SJSA1 (cell line): ENCODE measurements around the gene PFDN4. TPM values are rescaled to one million over a fixed set of nuclear protein-coding genes. Genes with fewer than 3 reads are reported as not detected.
"Not testable (repeated sequence)": the region's sequence is repeated elsewhere in the genome, so short reads cannot be mapped to it uniquely, and the experiment has no call there.

Source experiments
- DNase-seq, 2 experiments: peaks; one replicate each; pipeline ENCODE4 v3.0.0-alpha.2; 2015 to 2020; ENCODE audit warnings: low spot score in 2 of 2, low read depth in 1 of 2
- H3K27ac ChIP-seq: fragments of 250-450 bp; sonication (Bioruptor Pico); 2 replicates; pipeline ENCODE4 v1.5.1; 2020; ENCODE audit warnings: mild to moderate bottlenecking, moderate library complexity
- H3K27me3 ChIP-seq: fragments of 250-450 bp; sonication (Bioruptor Pico); replicated peaks from 2 replicates; pipeline ENCODE4 v1.5.1; 2020; ENCODE audit warnings: mild to moderate bottlenecking, moderate library complexity
- H3K36me3 ChIP-seq: fragments of 250-450 bp; sonication (Bioruptor Pico); 2 replicates; pipeline ENCODE4 v1.5.1; 2020; ENCODE audit warnings: mild to moderate bottlenecking
- H3K4me1 ChIP-seq: fragments of 250-450 bp; sonication (Bioruptor Pico); replicated peaks from 2 replicates; pipeline ENCODE4 v1.6.1; 2021; ENCODE audit warnings: mild to moderate bottlenecking
- H3K4me3 ChIP-seq: fragments of 250-450 bp; sonication (Bioruptor Pico); 2 replicates; pipeline ENCODE4 v1.5.1; 2020; ENCODE audit warnings: mild to moderate bottlenecking
- H3K9me3 ChIP-seq: fragments of 250-450 bp; sonication (Bioruptor Pico); replicated peaks from 2 replicates; pipeline ENCODE4 v1.5.1; 2020; ENCODE audit warnings: mild to moderate bottlenecking
- total RNA-seq: library from RNA; depleted of rRNA; stranded (reverse); fragments of >200 nt; shearing (Covaris generic); gene quantifications from 2 replicates; pipeline ENCODE4 v1.2.3, GENCODE V29; 2014

The PFDN4 gene
- total RNA-seq, 1 experiment from 2014 or later: 135 TPM

- DNase-seq: no peak
- Histone ChIP-seq H3K4me3 (no peak overlapping the region), H3K4me1 (no peaks in the 10 kb centered on the region), H3K36me3 (no peaks in the 10 kb centered on the region), H3K9me3 (no peaks in the 10 kb centered on the region), H3K27ac (no peak overlapping the region), H3K27me3 (no peaks in the 10 kb centered on the region)
These were observed 27.1 kb downstream of the PFDN4 start for GRCh38 chr20:54234991-54235390.

GRCh38 chr20:54237116-54237943 lies 29.4 kb downstream of the PFDN4 start:
- H3K27me3 ChIP-seq: no peaks in the 10 kb centered on the region
- no peak overlapping the region for H3K4me3 ChIP-seq
- H3K4me1 ChIP-seq: no peaks in the 10 kb centered on the region
- H3K27ac ChIP-seq: no peak overlapping the region
- H3K36me3 ChIP-seq: no peaks in the 10 kb centered on the region
- no peaks in the 10 kb centered on the region for H3K9me3 ChIP-seq
- DNase-seq: no peak

GRCh38 chr20:54244113-54244512 lies 36.2 kb downstream of the PFDN4 start:
- no peak overlapping the region for H3K4me3 ChIP-seq
- DNase-seq: no peak
- no peaks in the 10 kb centered on the region for H3K9me3 ChIP-seq
- no peaks in the 10 kb centered on the region for H3K36me3 ChIP-seq
- no peak overlapping the region for H3K27ac ChIP-seq
- H3K27me3 ChIP-seq: 0 out of 2 replicates have a peak, but pooled peaks cover 2% of the 10 kb centered on the region
- peaks cover 6% of the 10 kb centered on the region; the same call in 1 of the 2 replicates for H3K4me1 ChIP-seq

- DNase-seq, H3K27me3 ChIP-seq, H3K4me1 ChIP-seq, H3K27ac ChIP-seq, H3K4me3 ChIP-seq, H3K36me3 ChIP-seq, H3K9me3 ChIP-seq: not testable (repeated sequence)
These were observed 40.8 kb downstream of the PFDN4 start for GRCh38 chr20:54248705-54249104.

- Histone ChIP-seq H3K36me3 (no peaks in the 10 kb centered on the region), H3K27me3 (0 out of 2 replicates have a peak, but pooled peaks cover 2% of the 10 kb centered on the region), H3K9me3 (no peaks in the 10 kb centered on the region), H3K27ac (no peak overlapping the region), H3K4me1 (peaks cover 6% of the 10 kb centered on the region; the same call in 1 of the 2 replicates), H3K4me3 (no peak overlapping the region)
- no peak for DNase-seq
These were observed 42.8 kb downstream of the PFDN4 start for GRCh38 chr20:54250691-54251090.

GRCh38 chr20:54251096-54251495 lies 43.2 kb downstream of the PFDN4 start:
- no peak for DNase-seq
- Histone ChIP-seq H3K27ac (no peak overlapping the region), H3K36me3 (no peaks in the 10 kb centered on the region), H3K9me3 (no peaks in the 10 kb centered on the region), H3K4me1 (peaks cover 6% of the 10 kb centered on the region; the same call in 1 of the 2 replicates), H3K27me3 (0 out of 2 replicates have a peak, but pooled peaks cover 2% of the 10 kb centered on the region), H3K4me3 (no peak overlapping the region)

GRCh38 chr20:54254596-54254995 lies 46.7 kb downstream of the PFDN4 start:
- Histone ChIP-seq H3K36me3 (no peaks in the 10 kb centered on the region), H3K4me3 (no peak overlapping the region), H3K4me1 (no peaks in the 10 kb centered on the region), H3K27ac (no peak overlapping the region), H3K9me3 (no peaks in the 10 kb centered on the region), H3K27me3 (no peaks in the 10 kb centered on the region)
- DNase-seq: no peak

- H3K27ac ChIP-seq: no peak overlapping the region
- no peak for DNase-seq
- H3K27me3 ChIP-seq: no peaks in the 10 kb centered on the region
- no peaks in the 10 kb centered on the region for H3K36me3 ChIP-seq
- H3K4me3 ChIP-seq: no peak overlapping the region
- H3K9me3 ChIP-seq: no peaks in the 10 kb centered on the region
- no peaks in the 10 kb centered on the region for H3K4me1 ChIP-seq
These were observed 47.3 kb downstream of the PFDN4 start for GRCh38 chr20:54255157-54255556.

GRCh38 chr20:54256202-54256601 lies 48.3 kb downstream of the PFDN4 start:
- Histone ChIP-seq H3K27ac (no peak overlapping the region), H3K4me3 (no peak overlapping the region), H3K4me1 (no peaks in the 10 kb centered on the region), H3K27me3 (no peaks in the 10 kb centered on the region), H3K9me3 (no peaks in the 10 kb centered on the region), H3K36me3 (no peaks in the 10 kb centered on the region)
- no peak for DNase-seq

- Histone ChIP-seq H3K27ac (no peak overlapping the region), H3K4me1 (no peaks in the 10 kb centered on the region), H3K9me3 (no peaks in the 10 kb centered on the region), H3K27me3 (no peaks in the 10 kb centered on the region), H3K4me3 (no peak overlapping the region), H3K36me3 (no peaks in the 10 kb centered on the region)
- DNase-seq: no peak
These were observed 49.4 kb downstream of the PFDN4 start for GRCh38 chr20:54257071-54257816.

GRCh38 chr20:54260116-54260515 lies 52.2 kb downstream of the PFDN4 start:
- H3K4me1 ChIP-seq: peaks cover 16% of the 10 kb centered on the region
- no peak for DNase-seq
- no peaks in the 10 kb centered on the region for H3K9me3 ChIP-seq
- no peak overlapping the region for H3K4me3 ChIP-seq
- H3K27ac ChIP-seq: no peak overlapping the region
- H3K27me3 ChIP-seq: no peaks in the 10 kb centered on the region
- H3K36me3 ChIP-seq: no peaks in the 10 kb centered on the region

GRCh38 chr20:54262671-54263070 lies 54.8 kb downstream of the PFDN4 start:
- H3K4me3 ChIP-seq: no peak overlapping the region
- DNase-seq: no peak
- no peaks in the 10 kb centered on the region for H3K36me3 ChIP-seq
- no peak overlapping the region for H3K27ac ChIP-seq
- H3K27me3 ChIP-seq: no peaks in the 10 kb centered on the region
- H3K9me3 ChIP-seq: no peaks in the 10 kb centered on the region
- H3K4me1 ChIP-seq: peaks cover 25% of the 10 kb centered on the region

GRCh38 chr20:54263116-54263690 lies 55.3 kb downstream of the PFDN4 start:
- DNase-seq: peak in 1 of 2 experiments; percentile 30
- H3K4me3 ChIP-seq: no peak overlapping the region

GRCh38 chr20:54265791-54266190 lies 57.9 kb downstream of the PFDN4 start:
- H3K9me3 ChIP-seq, DNase-seq, H3K36me3 ChIP-seq, H3K27me3 ChIP-seq, H3K4me3 ChIP-seq, H3K27ac ChIP-seq: not testable (repeated sequence)
- peaks cover 31% of the 10 kb centered on the region for H3K4me1 ChIP-seq

More at GRCh38 chr20:54263116-54263690, 55.3 kb downstream of the PFDN4 start:
- no peaks in the 10 kb centered on the region for H3K36me3 ChIP-seq
- peaks cover 30% of the 10 kb centered on the region for H3K4me1 ChIP-seq
- H3K27me3 ChIP-seq: no peaks in the 10 kb centered on the region
- no peak overlapping the region for H3K27ac ChIP-seq
- H3K9me3 ChIP-seq: no peaks in the 10 kb centered on the region
